ENCODE results near the gene ADAMTS10.
A peak's percentile ranks its signal among the peaks of the same experiment; 100 is the strongest.

ADAMTS10 gene

GRCh38 chr19:8595651-8596050 lies 14.9 kb downstream of the ADAMTS10 start:
- Histone ChIP-seq H3K4me1 (ENCODE audit: insufficient read depth, low read length) (no peaks in the 10 kb centered on the region), H3K9ac (ENCODE audit: low read depth, low read length) (no peak overlapping the region), H3K9me3 (ENCODE audit: control insufficient read depth, insufficient read depth, low read length) (peaks cover 5% of the 10 kb centered on the region), H3K36me3 (ENCODE audit: insufficient read depth, low read length) (peaks cover 3% of the 10 kb centered on the region; the same call in 1 of the 2 replicates)

DNA sequence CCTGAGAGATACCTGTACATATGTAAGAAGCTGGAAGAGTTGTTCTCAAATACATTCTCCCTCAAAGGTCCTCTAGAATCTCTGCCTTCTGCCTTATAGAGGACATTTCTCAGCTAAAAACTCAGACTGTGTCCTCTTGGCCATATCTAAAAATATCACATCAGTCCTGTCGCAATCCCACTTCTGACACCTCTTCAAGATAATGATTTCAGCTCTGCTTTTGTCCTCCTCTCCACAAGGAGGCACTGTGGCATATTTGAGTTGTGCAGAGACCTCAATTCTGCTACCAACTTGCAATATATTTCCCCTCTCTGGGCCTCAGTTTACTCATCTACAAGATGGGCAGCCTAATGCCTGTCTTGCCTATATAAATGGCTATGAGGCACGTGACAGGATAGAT lies 16.6 kb downstream of the ADAMTS10 start:
- H3K4me1 ChIP-seq (ENCODE audit: insufficient read depth, low read length) = no peaks in the 10 kb centered on the region
- H3K9me3 ChIP-seq (ENCODE audit: control insufficient read depth, insufficient read depth, low read length) = peaks cover 5% of the 10 kb centered on the region
- peaks cover 3% of the 10 kb centered on the region; the same call in 1 of the 2 replicates for H3K36me3 ChIP-seq (ENCODE audit: insufficient read depth, low read length)
- no peak overlapping the region for H3K9ac ChIP-seq (ENCODE audit: low read depth, low read length)

DNA sequence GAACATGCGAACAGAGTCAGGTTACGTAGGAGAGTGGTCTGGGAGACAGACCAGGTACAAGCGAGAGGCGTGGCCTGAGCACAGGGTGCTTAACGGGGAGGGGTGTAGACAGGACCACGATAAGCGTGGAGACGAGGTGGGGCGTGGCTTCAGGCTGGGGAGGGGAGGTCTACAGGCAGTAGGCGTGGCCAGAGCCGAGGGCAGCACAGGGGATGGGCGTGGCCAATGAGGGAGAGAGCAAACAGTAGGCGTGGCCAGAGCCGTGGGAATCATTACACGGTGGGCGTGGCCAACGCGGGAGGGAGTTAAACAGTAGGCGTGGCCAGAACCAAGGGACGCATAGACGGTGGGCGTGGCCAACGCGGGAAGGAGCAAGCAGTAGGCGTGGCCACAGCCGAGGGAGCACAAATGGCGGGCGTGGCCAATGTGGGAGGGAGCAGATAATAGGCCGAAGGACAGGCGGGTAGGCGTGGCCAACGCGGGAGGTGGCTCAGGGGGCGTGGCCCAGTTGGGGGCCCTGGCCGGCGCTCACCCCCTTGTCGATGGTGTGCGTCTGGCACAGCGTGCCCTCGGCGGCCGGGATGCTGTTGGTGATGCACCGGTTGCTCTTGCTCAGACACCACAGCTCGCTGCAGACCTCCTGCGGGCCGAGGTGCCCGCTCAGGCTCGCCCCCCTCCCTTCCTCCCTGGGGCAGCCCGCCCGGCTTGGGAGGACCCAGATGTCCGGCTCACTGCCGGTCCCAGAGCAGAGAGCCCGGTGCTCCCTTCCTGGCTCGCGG lies 18.1 kb downstream of the ADAMTS10 start:
- Histone ChIP-seq H3K9ac (ENCODE audit: low read depth, low read length) (peak overlapping the region; percentile 41; the same call in 1 of the 2 replicates), H3K4me1 (ENCODE audit: insufficient read depth, low read length) (no peaks in the 10 kb centered on the region), H3K36me3 (ENCODE audit: insufficient read depth, low read length) (peaks cover 3% of the 10 kb centered on the region; the same call in 1 of the 2 replicates), H3K9me3 (ENCODE audit: control insufficient read depth, insufficient read depth, low read length) (peaks cover 5% of the 10 kb centered on the region)

DNA sequence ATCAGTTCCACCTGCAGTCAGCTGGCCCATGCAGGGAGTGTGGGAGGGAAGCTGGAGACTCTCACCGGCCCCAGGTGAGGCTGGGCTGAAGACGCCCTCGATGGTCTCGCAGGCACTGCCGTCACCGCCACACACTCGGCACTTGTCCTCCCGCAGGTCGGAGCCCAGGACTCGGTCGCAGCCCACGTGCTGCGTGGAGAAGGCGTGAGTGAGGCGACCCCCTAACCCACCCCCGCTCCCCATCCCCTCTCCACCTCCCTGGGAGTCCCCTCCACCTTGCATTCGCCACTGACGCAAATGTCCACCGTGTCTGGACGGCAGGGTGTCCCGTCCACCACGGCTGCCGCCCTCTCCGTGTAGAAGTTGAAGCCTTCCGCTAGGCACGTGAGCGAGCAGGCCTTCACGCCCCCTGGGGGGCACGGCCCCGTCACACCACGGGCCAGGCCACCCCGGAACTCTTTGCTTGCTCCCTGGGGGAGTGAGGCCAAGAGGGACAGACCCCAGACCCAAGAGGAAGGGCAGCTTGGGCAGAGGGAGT lies 21.3 kb downstream of the ADAMTS10 start:
- H3K9ac ChIP-seq (ENCODE audit: low read depth, low read length) = no peak overlapping the region
- H3K36me3 ChIP-seq (ENCODE audit: insufficient read depth, low read length) = no peaks in the 10 kb centered on the region
- H3K9me3 ChIP-seq (ENCODE audit: control insufficient read depth, insufficient read depth, low read length) = peaks cover 5% of the 10 kb centered on the region

DNA sequence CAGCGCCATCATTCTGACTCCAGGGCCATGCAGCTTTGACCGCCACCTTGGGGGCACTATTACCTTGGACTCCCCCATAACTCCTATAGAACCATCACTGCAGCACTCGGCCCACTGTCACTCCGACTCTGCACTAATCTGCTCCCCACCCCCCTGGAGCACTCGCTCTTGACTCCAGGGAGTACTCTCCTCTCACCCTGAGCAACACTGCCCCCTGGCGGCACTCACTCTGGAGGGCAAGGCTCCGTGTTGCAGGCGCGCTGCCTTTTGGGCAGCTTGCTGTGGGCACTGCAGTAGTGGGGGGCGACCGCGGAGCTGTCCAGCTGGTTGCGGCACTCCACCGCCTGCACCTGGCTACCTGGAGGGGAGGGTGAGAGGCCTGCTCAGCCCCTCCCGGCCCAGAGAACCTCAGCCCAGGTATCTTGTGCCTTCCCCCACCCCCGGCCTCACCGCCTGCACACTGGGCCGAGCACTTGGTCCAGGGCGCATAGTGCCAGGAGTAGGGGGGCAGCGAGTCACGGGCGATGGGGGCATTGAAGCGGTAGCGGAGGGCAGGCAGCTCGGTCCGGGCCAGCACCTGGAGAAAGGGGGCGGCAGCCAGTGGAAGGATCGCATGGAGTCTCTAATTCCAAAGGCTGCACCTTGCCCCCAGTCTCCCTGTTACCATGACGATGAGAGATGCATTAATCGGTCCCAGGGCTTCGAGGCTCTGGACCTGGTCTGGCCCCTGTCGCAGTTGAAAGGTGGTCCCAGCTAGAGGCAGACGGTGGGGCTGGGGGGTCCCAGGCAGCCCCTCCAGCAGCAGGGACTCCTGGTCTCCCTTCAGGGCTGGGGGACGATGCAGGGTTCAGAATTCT lies 24.4 kb downstream of the ADAMTS10 start:
- Histone ChIP-seq H3K36me3 (ENCODE audit: insufficient read depth, low read length) (no peaks in the 10 kb centered on the region), H3K9me3 (ENCODE audit: control insufficient read depth, insufficient read depth, low read length) (no peaks in the 10 kb centered on the region), H3K4me1 (ENCODE audit: insufficient read depth, low read length) (peaks cover 2% of the 10 kb centered on the region), H3K9ac (ENCODE audit: low read depth, low read length) (no peak overlapping the region)

More for the DNA sequence above, 21.3 kb downstream of the ADAMTS10 start:
- H3K4me1 ChIP-seq (ENCODE audit: insufficient read depth, low read length) = no peaks in the 10 kb centered on the region; the same call in 1 of the 2 replicates

DNA sequence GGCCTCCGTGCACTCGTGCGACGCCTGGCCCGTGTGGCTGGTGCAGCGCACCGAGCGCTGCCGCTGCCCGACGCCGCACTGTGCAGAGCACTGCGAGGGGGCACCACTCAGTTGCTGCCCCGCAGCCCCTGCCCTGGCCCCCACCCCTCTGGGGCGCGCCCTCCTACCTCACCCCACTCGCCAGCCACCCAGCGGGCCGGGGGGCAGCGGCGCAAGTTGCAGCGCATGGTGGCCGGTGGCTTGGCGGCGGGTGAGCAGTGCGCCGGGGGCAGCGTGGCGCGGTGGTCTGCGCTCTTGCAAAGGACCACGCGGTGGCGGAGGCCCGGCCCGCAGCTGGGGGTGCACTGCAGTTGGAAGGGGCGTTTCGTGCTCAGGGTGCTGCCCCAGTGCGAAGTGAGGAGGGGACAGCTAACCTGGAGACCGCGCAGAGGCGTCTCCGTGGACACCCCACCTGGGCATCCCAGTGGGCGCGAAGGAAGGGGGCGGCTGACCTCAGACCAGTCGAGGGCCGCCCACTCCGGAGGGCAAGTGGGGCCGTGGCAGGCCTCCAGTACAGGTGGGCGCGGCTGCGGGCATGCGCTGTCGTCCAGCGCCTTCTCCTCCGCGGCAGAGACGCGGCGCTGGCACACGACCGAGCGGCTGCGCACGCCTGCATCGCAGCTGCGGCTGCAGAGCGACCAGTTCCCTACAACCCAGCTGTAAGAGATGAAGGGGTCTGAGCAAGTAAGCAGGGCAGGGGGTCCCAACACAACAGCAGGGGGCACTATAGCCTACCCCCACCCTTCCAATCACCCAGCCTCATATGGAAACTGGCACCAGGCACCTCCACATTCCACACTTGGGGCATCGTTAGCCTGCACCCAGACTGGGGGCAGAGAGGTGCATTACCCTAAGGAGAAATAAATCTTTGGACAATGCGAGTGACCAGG lies 25.3 kb downstream of the ADAMTS10 start:
- Histone ChIP-seq H3K9ac (ENCODE audit: low read depth, low read length) (no peak overlapping the region), H3K9me3 (ENCODE audit: control insufficient read depth, insufficient read depth, low read length) (no peaks in the 10 kb centered on the region), H3K4me1 (ENCODE audit: insufficient read depth, low read length) (peaks cover 4% of the 10 kb centered on the region), H3K36me3 (ENCODE audit: insufficient read depth, low read length) (no peaks in the 10 kb centered on the region)

GRCh38 chr19:8580710-8581281 lies 29.7 kb downstream of the ADAMTS10 start:
- Histone ChIP-seq H3K36me3 (ENCODE audit: insufficient read depth, low read length) (no peaks in the 10 kb centered on the region), H3K4me1 (ENCODE audit: insufficient read depth, low read length) (peaks cover 20% of the 10 kb centered on the region), H3K9me3 (ENCODE audit: control insufficient read depth, insufficient read depth, low read length) (no peaks in the 10 kb centered on the region), H3K9ac (ENCODE audit: low read depth, low read length) (peak overlapping the region; percentile 31; the same call in 1 of the 2 replicates)

DNA sequence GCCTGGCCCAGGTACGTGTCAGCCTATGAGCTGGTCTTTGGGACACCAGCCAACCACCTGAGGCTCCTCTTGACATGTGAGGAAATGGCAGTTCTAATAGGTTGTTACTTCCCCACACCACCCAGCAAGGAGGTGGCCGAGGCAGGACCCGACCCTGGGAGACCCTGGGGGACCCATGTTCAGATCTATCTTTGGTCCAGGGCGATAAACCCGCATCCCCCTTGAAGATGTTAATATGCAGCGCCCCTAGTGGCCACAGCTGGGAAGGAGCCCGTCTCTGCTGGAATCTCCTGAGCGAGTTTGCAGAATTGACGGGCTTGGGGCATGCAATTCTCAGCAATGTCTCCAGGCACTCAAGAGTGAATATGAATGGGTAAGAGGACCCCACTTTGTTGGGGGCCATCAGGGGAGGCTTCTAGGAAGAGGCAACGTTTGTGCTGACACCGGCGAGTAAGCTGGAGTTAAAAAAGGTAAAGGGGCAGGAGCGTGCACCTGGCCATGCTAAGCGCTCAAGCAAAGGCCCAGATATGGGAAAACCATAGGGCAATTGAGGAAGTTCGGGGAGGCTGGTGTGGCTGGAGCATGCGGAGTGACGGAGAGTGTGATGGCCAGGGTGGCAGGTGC lies 31.8 kb downstream of the ADAMTS10 start:
- Histone ChIP-seq H3K36me3 (ENCODE audit: insufficient read depth, low read length) (no peaks in the 10 kb centered on the region), H3K4me1 (ENCODE audit: insufficient read depth, low read length) (peaks cover 20% of the 10 kb centered on the region), H3K9me3 (ENCODE audit: control insufficient read depth, insufficient read depth, low read length) (no peaks in the 10 kb centered on the region), H3K9ac (ENCODE audit: low read depth, low read length) (no peak overlapping the region)

DNA sequence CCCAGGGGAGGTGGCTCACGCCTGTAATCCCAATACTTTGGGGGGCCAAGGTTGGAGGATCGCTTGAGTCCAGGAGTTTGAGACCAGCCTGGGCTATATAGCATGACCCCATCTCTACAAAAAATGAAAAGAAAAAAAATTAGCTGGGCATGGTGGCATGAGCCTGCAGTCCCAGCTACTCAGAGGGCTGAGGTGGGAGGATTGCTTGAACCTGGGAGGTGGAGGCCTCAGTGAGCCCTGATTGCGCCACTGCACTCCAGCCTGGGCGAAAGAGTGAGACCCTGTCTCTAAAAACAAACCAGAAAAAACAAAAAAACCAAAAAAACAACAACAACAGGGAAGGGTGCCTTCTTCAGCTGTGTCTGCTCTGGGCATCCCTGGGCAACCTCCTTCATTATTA lies 32.8 kb downstream of the ADAMTS10 start:
- no peak overlapping the region for H3K9ac ChIP-seq (ENCODE audit: low read depth, low read length)
- no peaks in the 10 kb centered on the region for H3K36me3 ChIP-seq (ENCODE audit: insufficient read depth, low read length)

DNA sequence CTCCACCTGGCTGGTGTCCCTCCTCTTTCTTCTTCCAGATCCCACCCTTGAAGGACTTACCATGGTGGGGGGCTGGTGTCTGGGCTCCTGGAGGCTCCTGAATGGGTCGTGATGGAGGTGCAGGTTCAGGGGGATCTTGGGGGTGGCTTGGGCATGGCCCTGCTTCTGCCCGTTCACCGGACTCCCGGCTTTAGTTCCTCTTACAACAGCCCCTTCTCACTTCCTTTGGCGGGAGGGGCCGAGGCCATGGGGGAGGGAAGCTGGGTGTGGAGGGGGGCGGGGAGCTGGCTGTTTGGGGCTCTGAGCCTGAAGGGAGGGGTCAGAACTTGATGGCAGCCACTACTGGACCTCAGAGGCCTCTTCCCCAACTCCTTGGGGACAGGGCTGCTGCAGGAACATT lies 33.3 kb downstream of the ADAMTS10 start, which contains the start of gene MYO1F:
TSS of gene MYO1F (minus strand) at position 196 of the 400 bp plus-strand sequence. CDS start at position 63, 133 bp downstream.
- Histone ChIP-seq H3K4me1 (ENCODE audit: insufficient read depth, low read length) (peaks cover 20% of the 10 kb centered on the region), H3K36me3 (ENCODE audit: insufficient read depth, low read length) (no peaks in the 10 kb centered on the region), H3K9ac (ENCODE audit: low read depth, low read length) (no peak within 1 kb of the TSS), H3K9me3 (ENCODE audit: control insufficient read depth, insufficient read depth, low read length) (no peaks in the 10 kb centered on the region)

More for the DNA sequence above, 32.8 kb downstream of the ADAMTS10 start:
- no peaks in the 10 kb centered on the region for H3K9me3 ChIP-seq (ENCODE audit: control insufficient read depth, insufficient read depth, low read length)
- peaks cover 20% of the 10 kb centered on the region for H3K4me1 ChIP-seq (ENCODE audit: insufficient read depth, low read length)

DNA sequence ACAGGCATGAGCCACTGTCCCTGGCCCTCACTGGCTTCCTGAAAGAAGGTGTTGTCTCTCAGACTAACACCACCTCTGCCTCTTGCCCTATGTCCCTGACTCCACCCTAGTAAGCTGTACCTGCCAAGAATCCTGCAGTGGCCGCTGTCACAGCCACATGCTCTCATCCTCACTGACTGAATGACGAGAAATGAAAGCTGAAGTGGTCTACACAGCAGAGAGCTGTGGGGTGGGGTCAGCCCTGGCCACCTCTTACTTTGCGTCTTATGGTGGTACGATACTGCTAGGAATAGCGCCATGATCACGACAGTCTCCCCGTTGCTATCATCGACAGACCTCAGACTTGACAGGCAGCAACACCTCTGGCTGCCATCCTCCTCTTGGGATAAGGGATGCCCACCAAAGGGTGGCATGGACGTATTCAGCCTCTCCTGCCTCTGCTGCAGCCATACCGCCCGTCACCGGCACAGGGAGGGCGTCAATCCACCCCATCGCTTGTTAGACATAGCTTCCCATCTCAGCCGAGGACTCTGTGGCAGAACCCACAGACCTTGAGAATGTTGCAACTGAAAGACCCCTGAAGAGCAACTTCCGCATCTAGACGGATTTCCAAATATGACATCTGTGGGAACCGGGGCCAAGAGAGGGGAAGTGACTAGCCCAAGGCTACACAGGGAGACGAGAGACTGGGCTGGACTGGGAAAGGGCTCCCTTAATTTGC lies 34.1 kb downstream of the ADAMTS10 start:
- Histone ChIP-seq H3K9ac (ENCODE audit: low read depth, low read length) (no peak overlapping the region), H3K9me3 (ENCODE audit: control insufficient read depth, insufficient read depth, low read length) (no peaks in the 10 kb centered on the region), H3K36me3 (ENCODE audit: insufficient read depth, low read length) (no peaks in the 10 kb centered on the region), H3K4me1 (ENCODE audit: insufficient read depth, low read length) (peaks cover 20% of the 10 kb centered on the region)

GRCh38 chr19:8575467-8575997 lies 35.0 kb downstream of the ADAMTS10 start:
- no peaks in the 10 kb centered on the region for H3K36me3 ChIP-seq (ENCODE audit: insufficient read depth, low read length)
- no peaks in the 10 kb centered on the region for H3K9me3 ChIP-seq (ENCODE audit: control insufficient read depth, insufficient read depth, low read length)
- H3K4me1 ChIP-seq (ENCODE audit: insufficient read depth, low read length) = peaks cover 16% of the 10 kb centered on the region
- H3K9ac ChIP-seq (ENCODE audit: low read depth, low read length) = peak overlapping the region; percentile 33; the same call in 1 of the 2 replicates
